NCI-H146 treated with DMSO at 0.1 percent for 48 hours (cell line): ENCODE measurements around the gene PLD1.
"Not testable (repeated sequence)": the region's sequence is repeated elsewhere in the genome, so short reads cannot be mapped to it uniquely, and the experiment has no call there.

ENCODE experiments used
- DNase-seq: peaks from one replicate; lab custom pipeline; 2025; ENCODE audit not compliant: unreplicated experiment; lab: John Stamatoyannopoulos, UW

The PLD1 gene

DNA sequence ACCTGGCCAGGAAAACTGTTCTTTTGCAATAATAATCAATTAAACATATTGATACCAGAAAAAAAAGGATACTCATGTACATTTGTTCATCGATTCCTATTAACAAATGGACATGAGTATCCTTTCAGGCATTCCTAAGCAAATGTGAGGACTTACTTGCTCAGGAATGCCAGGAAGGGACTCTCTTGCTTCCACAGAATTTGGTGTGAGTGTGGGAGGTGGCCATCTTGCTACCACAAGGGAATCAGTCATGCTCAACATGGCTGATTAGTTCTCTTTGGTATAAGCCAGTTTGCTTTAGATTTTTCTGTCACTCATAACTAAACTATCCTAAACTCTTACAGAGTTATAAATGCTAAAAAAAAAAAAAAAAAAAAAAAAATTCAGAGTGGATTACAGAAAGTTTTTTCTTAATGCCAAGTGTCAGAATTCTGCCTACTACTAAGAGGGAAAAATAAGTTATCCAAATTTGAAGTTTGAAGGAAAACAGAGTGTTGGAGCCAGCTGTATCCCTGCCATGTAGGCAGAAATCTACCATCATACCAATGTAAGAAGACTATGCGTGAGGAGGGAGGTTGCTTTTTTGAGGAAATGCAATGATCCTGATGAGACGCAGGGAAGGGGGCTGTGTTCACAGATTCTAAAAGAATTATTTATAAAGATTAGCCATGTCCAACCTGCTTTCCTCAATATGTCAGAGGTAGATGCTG is 98.7 kb downstream of the PLD1 start:
- DNase-seq, result no peak

DNA sequence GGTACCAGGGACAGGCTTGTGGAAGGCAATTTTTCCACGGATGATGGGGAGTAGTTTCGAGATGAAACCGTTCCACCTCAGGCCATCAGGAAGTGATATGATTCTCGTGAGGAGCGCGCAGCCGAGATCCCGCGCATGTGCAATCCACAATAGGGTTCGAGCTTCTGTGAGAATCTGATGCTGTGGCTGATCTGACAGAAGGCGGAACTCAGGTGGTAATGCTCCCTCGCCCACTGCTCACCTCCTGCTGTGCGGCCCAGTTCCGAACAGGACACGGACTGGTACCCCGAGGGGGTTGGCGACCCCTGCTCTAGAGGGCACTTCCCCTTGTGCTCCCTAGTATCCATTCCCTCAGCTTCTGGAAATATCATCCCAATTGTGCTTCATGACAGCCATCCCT is 99.9 kb downstream of the PLD1 start:
- DNase-seq, result no peak

DNA sequence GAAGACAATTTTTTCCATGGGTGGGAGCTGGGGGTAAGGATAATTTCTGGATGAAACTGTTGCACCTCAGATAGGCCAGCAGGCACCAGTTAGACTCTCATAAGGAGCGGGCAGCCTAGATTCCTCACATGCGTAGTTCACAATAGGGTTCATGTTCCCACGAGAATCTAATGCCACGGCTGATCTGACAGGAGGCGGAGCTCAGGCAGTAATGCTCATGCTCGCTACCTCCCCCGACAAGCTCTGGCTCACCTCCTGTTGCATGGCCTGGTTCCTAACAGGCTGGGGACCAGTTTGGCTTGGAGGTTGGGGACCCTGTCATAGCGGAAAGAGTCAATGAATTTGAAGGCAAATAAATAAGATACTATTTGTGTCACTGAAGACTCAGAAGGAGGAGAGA is 105.5 kb downstream of the PLD1 start:
- no peak for DNase-seq

GRCh38 chr3:171704002-171704401 is 106.3 kb downstream of the PLD1 start:
- no peak for DNase-seq

DNA sequence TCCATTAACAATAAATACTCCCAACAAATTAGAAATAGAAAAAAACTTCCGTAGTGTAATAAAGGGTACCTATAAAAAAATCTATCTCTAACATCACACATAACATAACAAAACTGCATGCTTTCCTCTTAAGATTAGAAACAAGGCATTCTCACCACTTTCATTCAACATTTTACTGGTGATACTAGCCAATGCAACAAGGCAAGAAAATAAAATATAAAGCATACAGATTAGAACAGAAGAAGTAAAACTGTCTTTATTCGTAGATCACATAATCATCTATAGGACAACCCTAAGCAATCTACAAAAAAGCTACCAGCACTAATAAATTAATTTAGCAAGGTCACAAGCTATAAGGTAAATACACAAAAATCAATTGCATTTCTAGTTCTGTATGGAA is 107.1 kb downstream of the PLD1 start:
- DNase-seq, result no peak

- no peak for DNase-seq
Observed at GRCh38 chr3:171700653-171701052, 109.6 kb downstream of the PLD1 start.

DNA sequence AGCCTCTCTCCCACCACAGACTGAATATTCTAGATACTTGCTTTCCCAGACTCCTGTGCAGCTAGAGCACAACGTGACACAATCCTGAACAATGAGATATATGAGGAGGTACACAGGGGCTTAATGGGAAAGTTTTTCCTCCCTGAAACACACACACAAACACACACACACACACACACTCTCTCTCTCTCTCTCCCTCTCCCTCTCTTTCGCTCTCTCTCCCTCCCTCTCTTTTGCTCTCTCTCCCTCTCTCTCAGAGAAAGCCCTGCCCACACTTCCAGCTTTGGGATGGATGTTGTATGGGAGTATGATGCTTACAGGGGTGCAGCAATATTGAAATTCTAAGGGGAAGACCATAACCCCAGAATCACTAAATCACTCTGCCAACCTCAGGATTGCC is 110.1 kb downstream of the PLD1 start:
- DNase-seq, result no peak

- DNase-seq, result no peak
Observed at GRCh38 chr3:171699601-171700000, 110.7 kb downstream of the PLD1 start.

- no peak for DNase-seq
Observed at GRCh38 chr3:171696805-171697204, 113.5 kb downstream of the PLD1 start.

GRCh38 chr3:171695426-171695825 is 114.9 kb downstream of the PLD1 start:
- no peak for DNase-seq

GRCh38 chr3:171694888-171695287 is 115.4 kb downstream of the PLD1 start:
- no peak for DNase-seq

- DNase-seq, result not testable (repeated sequence)
Observed at GRCh38 chr3:171692551-171692950, 117.7 kb downstream of the PLD1 start.

- no peak for DNase-seq
Observed at GRCh38 chr3:171691485-171691884, 118.8 kb downstream of the PLD1 start.

GRCh38 chr3:171690281-171690680 is 120.0 kb downstream of the PLD1 start:
- no peak for DNase-seq

DNA sequence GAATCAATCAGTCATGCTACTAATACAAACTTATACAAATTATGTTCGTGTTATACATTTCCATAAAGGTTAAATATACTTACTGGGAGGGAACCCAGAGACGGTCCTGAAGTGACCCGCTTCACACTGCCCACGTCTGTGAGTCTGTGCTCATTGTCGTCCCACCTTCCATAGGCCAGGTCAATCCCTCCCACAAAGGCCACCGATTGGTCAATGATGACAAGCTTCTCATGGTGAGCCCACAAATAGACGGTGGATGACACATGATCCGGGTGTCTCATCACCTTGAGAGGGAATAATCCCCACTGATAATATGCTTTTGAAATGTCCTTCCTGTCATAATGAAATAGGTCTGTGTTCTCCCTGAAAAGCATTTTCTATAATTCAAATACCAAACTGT is 121.7 kb downstream of the PLD1 start:
- DNase-seq, result no peak

DNA sequence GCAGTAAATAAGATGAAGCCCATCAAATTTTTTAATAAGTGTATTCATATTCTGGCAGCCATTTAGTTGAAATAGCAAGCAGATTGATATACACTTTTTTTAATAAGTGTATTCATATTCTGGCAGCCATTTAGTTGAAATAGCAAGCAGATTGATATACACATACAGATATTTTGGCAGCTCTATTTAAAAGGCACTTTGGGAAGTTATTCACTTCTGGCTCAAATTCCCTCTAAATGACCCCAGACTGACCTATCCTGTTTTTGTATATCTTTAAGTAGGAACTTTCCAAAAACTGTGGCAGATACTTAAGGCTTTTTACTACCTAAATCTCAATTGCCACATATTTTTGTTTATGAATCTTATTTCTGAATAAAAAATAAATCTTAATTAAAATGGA is 122.3 kb downstream of the PLD1 start:
- no peak for DNase-seq

DNA sequence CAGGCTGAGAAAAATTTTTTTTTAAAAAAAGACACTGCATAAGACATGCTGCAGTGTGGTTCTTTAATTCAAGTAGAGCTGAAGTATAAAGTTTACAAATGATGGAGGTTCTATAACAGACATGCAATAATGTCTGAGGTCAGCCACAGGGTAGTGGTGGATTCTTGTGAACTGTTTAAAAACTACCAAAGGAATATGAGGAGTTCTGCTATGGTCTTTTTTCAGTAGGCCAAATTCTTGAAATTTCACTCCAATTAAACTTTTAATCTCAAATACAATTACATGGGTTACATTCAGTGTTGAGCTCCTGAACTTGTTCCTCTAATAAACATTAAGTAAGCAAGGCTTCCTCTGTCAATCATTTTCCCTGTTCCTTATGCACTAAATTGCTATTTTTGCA is 122.7 kb downstream of the PLD1 start:
- no peak for DNase-seq

- DNase-seq, result no peak
Observed at GRCh38 chr3:171687064-171687463, 123.2 kb downstream of the PLD1 start.

- DNase-seq, result no peak
Observed at GRCh38 chr3:171685116-171685895, 125.0 kb downstream of the PLD1 start.

DNA sequence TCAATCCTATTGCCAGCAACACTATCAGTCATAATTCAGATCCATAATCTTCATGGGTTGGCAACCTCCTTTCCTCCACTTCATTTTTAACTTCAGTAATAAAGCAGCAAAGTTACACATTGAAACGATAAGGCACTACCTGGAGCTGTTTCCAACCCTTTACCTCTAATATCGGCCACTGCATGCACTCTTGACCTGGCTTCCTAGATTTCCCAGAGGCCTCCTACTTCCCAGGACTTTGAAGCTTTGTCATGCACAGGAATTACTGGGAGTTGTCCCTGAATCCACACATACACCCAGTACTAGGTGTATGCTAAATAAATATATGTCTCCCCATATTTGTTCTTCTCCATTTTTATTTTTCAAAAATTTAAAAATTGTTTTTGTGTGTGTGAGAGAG is 126.1 kb downstream of the PLD1 start:
- no peak for DNase-seq

DNA sequence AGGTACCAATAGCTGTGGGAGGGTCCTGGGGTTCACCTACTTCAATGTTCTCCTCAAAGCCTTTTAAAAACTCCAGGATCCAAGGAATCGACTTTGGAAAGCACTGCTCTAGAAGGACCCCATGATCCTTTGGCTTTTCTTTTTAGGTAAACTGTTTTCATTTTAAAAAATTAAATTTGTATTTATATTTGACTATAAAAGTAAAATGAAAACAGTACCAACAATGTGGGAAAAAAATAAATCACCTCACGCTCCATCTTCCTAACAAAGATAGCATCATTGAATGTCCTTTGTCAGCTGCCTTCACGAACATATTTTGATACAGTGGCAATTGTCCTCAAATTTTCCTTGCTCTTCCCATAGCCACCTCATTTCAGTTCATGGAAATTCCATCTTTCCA is 127.5 kb downstream of the PLD1 start:
- no peak for DNase-seq

DNA sequence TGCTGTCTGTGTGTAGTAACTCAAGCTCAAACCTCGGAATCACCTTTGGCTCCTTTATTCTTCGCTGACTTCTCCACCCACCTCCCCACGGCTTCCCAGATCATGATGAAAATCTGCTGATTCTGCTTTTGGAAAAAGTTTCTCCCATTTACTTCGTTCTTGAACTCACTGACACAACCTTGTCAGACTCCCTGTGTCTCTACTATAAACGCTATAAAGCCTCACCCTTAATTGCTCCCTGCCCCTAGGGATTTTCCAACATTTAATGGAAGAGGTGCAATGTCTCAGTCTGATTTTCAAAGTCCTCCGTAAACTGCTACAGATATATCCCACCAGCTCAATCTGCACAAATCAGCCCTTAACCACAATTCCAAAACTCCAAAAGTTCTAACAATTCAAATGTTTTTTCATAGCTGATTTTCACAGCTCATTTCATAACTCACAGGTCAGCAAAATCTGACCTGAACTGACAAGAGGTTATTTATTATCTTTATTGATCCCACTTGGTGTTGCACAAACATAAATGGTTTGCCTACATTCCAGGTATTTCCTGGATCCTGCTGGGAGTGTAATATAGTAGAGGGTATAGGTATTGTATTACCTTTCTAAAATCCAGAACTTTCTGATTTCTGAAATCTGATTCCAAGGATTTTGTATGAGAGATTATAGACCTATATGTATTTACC is 129.4 kb downstream of the PLD1 start:
- DNase-seq, result peak; percentile 81
